ENCODE measurements around the gene GSN. TPM values are rescaled to one million over a fixed set of nuclear protein-coding genes. Genes with fewer than 3 reads are reported as not detected.

The GSN gene
- total and polyA plus RNA-seq, 9 of the 15 experiments (the other 6 are each of a cell fraction or from before 2014, with no cell fraction given), result 0.39 to 16.6 (median 8.2) TPM

GRCh38 chr9:121295662-121296191 is 27.8 kb downstream of the GSN start (continued):
- TF ChIP-seq, protein P1, sequence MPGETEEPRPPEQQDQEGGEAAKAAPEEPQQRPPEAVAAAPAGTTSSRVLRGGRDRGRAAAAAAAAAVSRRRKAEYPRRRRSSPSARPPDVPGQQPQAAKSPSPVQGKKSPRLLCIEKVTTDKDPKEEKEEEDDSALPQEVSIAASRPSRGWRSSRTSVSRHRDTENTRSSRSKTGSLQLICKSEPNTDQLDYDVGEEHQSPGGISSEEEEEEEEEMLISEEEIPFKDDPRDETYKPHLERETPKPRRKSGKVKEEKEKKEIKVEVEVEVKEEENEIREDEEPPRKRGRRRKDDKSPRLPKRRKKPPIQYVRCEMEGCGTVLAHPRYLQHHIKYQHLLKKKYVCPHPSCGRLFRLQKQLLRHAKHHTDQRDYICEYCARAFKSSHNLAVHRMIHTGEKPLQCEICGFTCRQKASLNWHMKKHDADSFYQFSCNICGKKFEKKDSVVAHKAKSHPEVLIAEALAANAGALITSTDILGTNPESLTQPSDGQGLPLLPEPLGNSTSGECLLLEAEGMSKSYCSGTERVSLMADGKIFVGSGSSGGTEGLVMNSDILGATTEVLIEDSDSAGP (CRISPR knock-in tag; IDR thresholded peaks at IDR 0.05), result no peak
- TF ChIP-seq BRCA1 (IDR thresholded peaks at IDR 0.05) (no peak), BRCA1 (CRISPR knock-in tag; IDR thresholded peaks at IDR 0.05) (no peak), RBM15 (IDR thresholded peaks at IDR 0.05; ENCODE audit: insufficient read depth, low read length) (no peak), NFRKB (IDR thresholded peaks at IDR 0.05; ENCODE audit: low read depth) (no peak), HMG20A (CRISPR knock-in tag; conservative IDR thresholded peaks at IDR 0.05) (no peak), TFAM (CRISPR knock-in tag; conservative IDR thresholded peaks at IDR 0.05) (no peak), MYBL2 (IDR thresholded peaks at IDR 0.05; ENCODE audit: low read depth) (no peak), MYBL2 (CRISPR knock-in tag; IDR thresholded peaks at IDR 0.05; ENCODE audit: borderline replicate concordance) (no peak), RHOXF2B (CRISPR knock-in tag; conservative IDR thresholded peaks at IDR 0.05) (no peak), NR3C1 (CRISPR knock-in tag; IDR thresholded peaks at IDR 0.05) (no peak)

All from K562 (cell line).